ENCODE data around the gene DYSF.

Gene DYSF

DNA sequence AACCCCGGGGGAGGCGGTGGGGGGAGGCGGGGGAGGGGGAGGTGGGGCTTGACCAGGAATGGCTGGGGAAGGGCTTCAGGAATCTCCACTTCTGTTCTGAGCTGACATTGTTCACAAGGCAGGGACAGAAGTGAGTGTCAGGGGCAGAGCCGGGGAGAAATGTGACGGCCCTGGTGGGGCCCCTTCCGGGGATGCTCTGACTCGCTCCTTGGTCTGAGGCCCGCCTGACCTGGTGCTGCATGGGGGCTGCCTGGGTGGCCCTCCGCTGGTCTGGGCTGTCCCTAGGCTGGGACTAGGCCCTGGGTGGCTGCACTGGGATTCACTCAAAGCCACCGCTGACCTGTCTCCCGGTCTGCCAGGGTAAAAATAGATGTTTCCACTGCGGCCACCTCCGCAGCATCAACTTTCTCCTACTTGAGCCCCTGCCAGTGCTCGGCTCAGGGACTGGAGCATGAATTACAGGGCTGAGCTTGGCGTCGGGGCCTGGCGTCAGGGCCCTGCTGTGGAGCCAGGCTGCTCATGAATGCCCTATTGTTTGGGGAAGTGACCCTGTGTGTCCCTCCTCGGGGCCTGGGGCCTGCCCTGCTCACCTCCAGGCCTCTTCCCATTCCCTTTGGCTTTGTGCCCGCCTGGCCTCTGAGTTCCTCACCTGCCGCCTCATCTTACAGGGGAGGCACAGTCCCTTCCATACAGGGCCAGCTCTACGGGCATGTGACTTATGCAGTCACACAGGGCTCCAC, 247.5 kb downstream of the DYSF start:
- ATAC-seq: no peak

DNA sequence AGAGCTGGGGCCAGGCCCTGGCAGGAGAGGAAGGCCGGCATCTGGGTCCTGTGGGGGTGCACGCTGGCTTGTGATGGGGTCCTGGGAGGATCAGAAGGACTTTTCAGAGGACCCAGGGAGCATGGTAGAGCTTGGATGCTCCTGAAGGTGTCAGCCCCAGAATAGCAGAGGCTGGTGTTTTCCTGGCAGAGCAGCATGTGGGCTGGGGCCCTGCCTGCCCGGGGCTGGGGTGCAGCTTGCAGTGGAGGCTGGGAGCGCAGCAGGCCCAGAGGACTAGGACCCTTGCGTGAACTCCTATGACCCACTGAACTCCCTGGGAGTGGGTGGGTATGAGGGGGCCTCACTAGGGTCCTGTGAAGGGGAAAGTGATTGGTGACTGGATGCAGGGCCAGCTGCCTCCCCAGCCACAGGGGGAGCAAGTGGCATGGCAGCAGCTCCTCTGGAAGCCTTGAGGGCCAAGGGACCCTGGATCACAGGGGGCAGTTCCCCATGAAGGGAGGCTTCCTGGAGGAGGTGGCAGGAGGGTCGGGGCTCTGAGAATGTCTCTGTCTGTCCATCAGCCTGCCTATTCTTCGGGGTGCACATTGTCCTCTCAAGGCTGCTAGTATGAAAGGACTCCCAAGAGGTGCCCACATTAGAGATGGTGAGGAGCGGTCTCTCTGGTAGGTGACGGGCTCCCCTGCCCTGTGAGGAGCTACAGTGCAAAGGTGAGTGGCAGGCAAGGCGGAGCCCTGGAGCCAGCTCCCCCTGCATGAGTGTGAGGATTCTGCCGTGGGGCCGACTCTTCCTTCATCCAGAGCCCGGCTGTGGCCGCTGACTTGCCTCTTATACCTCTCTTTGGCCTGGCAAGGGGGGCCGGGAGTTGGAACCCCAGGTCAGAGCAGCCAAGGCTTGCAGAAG, 249.0 kb downstream of the DYSF start:
- Mint-ChIP-seq H3K27me3 (peaks cover 23% of the 10 kb centered on the region), H3K27ac (no peak overlapping the region), H3K36me3 (no peaks in the 10 kb centered on the region), H3K4me1 (no peaks in the 10 kb centered on the region), H3K4me3 (no peak overlapping the region), H3K9me3 (no peaks in the 10 kb centered on the region)
- no peak for ATAC-seq

More for the DNA sequence above, 247.5 kb downstream of the DYSF start:
- Mint-ChIP-seq H3K36me3 (no peaks in the 10 kb centered on the region), H3K4me3 (no peak overlapping the region), H3K27me3 (peaks cover 23% of the 10 kb centered on the region), H3K27ac (no peak overlapping the region), H3K4me1 (no peaks in the 10 kb centered on the region), H3K9me3 (no peaks in the 10 kb centered on the region)

DNA sequence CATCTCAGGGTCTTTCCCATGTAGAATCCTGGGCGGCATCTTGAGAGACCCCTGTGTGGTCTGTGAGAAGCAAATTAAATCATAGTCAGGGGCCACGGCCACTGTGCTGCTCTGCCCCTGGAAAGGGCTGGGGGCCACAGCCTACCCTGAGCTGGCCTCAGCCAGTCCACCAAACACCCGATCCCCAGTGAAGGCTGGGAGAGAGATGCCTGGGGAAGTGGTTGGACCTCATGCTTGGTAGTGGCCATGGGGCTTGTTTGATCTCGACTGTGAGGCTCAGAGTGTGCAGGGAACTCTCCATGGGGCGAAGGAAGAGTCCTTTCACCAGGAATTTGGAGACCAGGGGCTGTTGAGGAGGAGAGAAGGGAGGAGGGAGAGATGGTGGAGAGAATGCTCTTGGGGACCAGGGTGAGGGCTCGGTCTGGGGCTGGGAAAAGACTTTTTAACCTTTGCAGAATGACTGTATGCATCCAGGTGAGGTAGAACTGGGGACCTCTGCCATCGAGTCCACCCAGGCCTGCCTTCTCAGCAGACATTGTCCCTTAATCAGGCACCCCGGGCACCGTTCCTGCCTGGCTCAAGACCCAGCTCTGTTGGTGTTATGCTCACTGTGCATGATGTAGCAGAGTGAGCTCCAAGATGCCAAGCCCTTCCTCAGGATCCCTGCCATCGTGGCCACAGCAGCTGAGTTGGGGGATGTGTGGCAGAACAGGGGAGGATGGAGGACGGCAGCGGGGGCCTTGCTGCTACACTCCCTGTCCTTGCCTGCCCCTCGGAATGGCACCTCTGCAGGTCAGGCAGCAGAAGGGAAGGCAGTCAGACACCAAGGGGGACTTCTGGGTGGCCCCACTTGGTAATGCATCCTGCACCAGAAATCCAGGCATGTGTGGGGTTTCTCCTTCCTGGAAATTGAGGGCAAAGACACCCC, 249.9 kb downstream of the DYSF start:
- H3K27ac Mint-ChIP-seq: no peak overlapping the region
- no peak for ATAC-seq
- no peaks in the 10 kb centered on the region for H3K9me3 Mint-ChIP-seq
- H3K27me3 Mint-ChIP-seq: peaks cover 23% of the 10 kb centered on the region
- no peaks in the 10 kb centered on the region for H3K4me1 Mint-ChIP-seq
- H3K4me3 Mint-ChIP-seq: no peak overlapping the region
- no peaks in the 10 kb centered on the region for H3K36me3 Mint-ChIP-seq

DNA sequence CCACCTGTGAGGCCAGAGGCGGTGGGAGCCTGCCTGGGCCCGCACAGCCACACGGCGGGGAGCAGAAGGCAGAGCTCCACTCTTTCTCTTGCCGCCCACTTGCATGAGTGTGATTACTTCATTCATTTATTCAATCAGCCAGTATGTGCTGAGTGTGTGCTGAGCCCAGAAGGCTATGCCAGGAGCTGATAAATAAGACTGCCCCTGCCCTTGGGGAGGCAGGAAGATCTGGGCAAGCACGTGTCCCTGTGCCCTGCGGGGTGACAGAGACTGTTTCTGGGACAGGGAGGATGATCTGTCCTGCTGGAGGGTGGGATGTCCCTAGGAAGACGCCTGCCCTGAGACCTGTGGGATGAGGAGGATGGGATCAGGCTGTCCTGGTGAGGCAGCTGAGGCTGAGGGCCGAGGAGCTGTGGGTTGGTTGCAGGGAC, 250.8 kb downstream of the DYSF start:
- H3K27me3 Mint-ChIP-seq: peaks cover 23% of the 10 kb centered on the region
- no peaks in the 10 kb centered on the region for H3K36me3 Mint-ChIP-seq
- H3K4me3 Mint-ChIP-seq: no peak overlapping the region
- no peak overlapping the region for H3K27ac Mint-ChIP-seq
- no peak for ATAC-seq
- H3K9me3 Mint-ChIP-seq: no peaks in the 10 kb centered on the region
- no peaks in the 10 kb centered on the region for H3K4me1 Mint-ChIP-seq

DNA sequence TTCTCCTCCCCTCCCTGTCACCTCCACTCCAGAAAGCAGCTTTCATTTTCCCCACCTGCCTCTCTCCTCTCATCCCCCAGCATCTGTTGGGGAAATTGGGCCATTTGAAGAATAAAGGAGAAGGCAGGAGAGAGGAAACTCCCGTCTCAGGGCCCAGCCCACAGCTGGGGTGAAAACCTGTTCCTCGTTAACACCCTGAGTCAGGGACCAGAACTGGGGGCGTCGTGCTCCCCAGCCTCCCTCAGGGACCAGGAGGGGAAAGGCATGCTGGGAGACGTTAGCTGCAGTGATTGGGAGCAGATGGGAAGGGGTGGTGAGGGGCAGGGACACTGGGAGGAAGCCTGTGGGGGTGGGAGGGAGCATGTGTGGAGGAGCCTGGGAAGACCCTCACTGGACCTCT, 251.3 kb downstream of the DYSF start:
- Mint-ChIP-seq H3K27ac (no peak overlapping the region), H3K27me3 (peaks cover 23% of the 10 kb centered on the region), H3K9me3 (no peaks in the 10 kb centered on the region), H3K36me3 (no peaks in the 10 kb centered on the region), H3K4me1 (no peaks in the 10 kb centered on the region), H3K4me3 (no peak overlapping the region)
- ATAC-seq: no peak

DNA sequence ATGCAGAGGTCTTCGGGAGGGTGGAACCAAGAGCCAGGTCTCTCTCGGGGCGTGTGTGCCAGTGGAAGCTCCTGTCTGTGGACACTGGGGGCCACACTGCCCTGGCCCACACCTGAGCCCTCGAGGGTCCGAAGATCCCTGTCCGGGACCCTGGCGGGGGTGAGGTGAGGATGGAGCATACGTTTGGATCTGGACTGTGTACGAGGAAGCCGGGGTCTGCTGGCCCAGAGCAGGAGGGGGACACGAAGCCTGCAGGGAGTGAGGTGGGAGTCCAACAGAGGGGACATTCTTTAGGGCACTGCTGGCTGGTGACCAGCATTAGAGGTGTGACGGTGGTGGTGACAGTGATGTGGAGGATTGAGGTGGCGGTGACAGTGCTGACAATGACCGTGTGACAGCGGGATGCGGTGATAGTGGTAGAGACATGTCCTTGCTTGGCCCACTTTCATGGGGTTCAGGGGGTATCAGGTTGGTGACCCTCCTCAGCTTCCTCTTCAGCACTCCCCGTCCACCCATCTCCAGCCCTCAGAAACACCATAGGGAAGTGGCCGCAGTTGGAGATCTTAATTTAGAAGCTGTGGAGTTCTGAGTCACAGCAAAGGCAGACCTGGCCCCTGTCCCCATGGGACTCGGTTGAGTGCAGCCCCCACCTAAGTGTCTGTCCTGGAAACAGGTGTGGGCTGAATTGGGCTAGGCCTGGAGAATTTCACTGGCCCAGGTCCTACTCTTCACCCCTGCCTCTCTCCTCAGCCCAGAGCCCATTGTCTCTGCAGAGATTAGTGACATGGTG, 252.0 kb downstream of the DYSF start:
- Mint-ChIP-seq H3K27ac (no peak overlapping the region), H3K9me3 (no peaks in the 10 kb centered on the region), H3K4me3 (no peak overlapping the region), H3K4me1 (no peaks in the 10 kb centered on the region), H3K36me3 (no peaks in the 10 kb centered on the region), H3K27me3 (peaks cover 30% of the 10 kb centered on the region)
- peak; percentile 14 for ATAC-seq

DNA sequence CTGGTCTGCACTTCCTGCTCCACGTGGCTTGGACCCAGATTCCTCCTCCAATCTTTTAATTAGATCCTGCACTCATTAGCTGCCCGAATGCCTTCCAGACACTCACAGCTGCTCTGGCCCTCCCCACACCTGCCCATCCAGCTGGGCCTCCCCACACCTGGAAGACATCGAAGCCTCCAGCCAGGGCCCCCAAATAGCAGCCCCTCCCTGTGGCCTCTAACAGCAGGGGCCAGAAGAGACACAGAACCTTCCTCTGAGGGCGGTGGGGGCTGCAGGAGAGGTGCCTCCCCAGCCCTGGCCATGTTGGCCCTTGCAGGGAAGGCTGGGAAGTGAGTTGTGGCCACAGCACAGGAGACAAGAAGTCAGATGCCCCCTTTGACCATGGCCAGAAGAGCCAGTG, 252.8 kb downstream of the DYSF start:
- H3K4me1 Mint-ChIP-seq: no peaks in the 10 kb centered on the region
- H3K9me3 Mint-ChIP-seq: no peaks in the 10 kb centered on the region
- no peaks in the 10 kb centered on the region for H3K36me3 Mint-ChIP-seq
- no peak for ATAC-seq
- no peak overlapping the region for H3K27ac Mint-ChIP-seq
- H3K4me3 Mint-ChIP-seq: no peak overlapping the region
- H3K27me3 Mint-ChIP-seq: peaks cover 38% of the 10 kb centered on the region

DNA sequence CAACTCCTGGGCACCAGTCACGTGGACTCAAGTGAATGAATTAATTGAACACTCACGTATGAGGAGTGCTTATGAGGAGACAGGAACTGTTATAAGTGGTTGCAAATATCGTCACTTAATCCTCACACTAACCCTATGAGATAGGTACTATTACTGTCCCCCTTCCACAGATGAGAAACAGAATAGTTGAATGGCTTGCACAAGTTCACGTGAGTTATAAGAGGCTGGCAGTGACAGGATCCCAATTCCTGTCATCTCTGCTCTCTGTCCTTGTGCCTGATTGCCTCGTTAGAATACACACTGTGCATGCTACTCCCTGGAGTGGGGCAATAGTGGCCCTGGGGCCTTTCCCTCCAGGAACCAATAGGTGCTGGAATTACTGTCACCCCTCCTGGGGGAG, 253.5 kb downstream of the DYSF start:
- Mint-ChIP-seq H3K27ac (no peak overlapping the region), H3K27me3 (peaks cover 44% of the 10 kb centered on the region), H3K4me1 (no peaks in the 10 kb centered on the region), H3K4me3 (no peak overlapping the region), H3K36me3 (no peaks in the 10 kb centered on the region), H3K9me3 (no peaks in the 10 kb centered on the region)
- no peak for ATAC-seq

DNA sequence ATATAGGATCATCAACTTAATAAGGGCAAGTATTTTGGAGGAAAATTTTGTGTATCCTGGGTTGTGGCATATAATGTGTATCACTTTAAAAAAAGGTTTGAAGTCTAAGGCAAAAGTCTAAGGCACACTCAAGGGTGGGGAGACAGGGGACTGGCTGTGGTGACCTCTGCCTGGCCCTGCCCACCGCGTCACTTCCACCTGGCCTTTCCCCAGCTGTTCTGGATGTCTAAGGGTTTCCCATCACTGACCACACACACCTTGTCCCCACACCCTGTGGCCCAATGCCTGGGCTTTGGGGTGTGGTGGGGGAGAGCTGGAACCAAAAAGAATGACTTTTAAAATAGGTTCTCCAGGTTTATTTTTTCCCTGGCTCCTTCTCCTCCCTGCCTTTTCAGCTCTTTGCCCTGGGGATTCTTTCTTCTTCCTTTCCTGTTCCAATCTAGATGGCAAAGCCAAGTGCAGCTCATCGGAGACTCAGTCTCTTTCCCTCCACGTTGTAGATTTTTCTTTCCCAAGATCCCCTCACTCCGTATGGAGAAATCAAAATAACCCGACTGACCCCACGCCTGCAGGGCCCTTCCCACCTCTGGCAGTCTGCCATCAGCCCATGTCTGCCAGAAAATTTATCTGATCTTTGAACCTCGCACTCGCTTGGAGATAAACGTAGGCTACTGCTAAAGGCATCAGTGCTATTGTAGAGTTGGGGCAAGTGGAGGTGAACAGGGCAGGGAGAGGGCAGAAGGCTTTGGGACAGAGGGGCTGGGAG, 257.2 kb downstream of the DYSF start:
- Mint-ChIP-seq H3K9me3 (no peaks in the 10 kb centered on the region), H3K27me3 (peaks cover 25% of the 10 kb centered on the region), H3K27ac (no peak overlapping the region), H3K4me1 (no peaks in the 10 kb centered on the region), H3K36me3 (no peaks in the 10 kb centered on the region), H3K4me3 (no peak overlapping the region)
- no peak for ATAC-seq

DNA sequence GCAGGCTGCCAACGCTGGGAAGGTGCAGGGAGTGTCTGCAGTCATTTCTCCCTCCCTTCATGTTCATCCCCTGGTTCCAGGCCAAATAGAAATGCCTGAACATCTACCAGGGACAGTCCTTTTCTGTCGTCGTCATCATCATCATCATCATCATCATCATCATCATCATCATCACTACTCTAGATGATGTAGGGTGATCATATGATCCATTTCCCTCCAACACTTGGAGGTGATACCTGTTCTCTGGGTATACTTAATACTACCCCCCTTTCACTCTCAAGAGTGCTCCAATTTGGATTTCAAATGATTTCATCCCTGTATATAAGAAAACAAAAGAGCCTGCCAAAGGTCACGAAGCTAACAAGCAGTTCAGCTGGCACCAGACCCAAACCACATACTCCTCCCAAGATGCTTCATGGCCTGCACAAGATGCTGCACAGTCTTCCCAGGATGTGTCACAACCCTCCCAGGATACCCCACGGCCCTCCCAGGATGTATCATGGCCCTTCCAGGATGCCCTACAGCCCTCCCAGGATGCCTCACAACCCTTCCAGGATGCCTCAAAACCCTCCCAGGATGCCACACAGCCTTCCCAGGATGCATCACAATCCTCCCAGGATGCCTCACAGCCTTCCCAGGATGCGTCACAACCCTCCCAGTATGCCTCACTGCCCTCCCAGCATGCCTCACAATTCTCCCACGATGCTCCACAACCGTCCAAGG, 257.9 kb downstream of the DYSF start:
- H3K27me3 Mint-ChIP-seq: peaks cover 25% of the 10 kb centered on the region
- H3K4me3 Mint-ChIP-seq: no peak overlapping the region
- ATAC-seq: no peak
- no peak overlapping the region for H3K27ac Mint-ChIP-seq
- no peaks in the 10 kb centered on the region for H3K36me3 Mint-ChIP-seq
- no peaks in the 10 kb centered on the region for H3K9me3 Mint-ChIP-seq
- H3K4me1 Mint-ChIP-seq: no peaks in the 10 kb centered on the region

DNA sequence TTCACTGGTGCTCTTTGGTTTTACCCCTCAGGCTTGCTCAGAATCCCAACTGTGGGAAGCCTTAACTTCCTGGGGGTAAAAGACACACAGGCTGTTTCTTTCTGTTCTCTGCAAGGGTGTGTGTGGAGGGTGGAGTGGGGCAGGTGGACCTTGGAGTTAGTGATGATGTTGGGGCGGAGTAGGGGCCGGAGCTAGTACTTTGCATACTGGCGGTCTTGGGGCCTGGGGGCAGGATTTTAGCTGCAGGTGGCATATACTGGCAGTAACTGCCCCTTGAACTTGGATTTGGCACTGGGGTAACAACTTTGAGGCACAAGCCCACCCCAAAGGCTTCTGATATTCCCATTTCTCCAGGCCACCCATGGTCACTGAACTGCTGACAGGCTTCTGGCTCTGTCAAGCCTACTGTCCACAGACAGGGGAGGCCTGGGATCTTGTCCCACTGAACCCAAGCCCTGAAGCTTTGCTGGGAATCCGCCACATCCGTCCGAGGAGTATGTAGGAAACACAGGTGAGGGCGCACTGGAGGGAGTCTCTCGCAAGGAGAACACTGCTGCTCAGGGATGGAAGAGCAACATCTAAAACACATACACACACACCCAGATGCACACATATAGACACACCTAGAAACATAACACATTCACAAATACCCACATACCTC, 258.9 kb downstream of the DYSF start:
- no peak for ATAC-seq
- Mint-ChIP-seq H3K4me1 (no peaks in the 10 kb centered on the region), H3K36me3 (no peaks in the 10 kb centered on the region), H3K4me3 (no peak overlapping the region), H3K27me3 (peaks cover 25% of the 10 kb centered on the region), H3K27ac (no peak overlapping the region), H3K9me3 (no peaks in the 10 kb centered on the region)

DNA sequence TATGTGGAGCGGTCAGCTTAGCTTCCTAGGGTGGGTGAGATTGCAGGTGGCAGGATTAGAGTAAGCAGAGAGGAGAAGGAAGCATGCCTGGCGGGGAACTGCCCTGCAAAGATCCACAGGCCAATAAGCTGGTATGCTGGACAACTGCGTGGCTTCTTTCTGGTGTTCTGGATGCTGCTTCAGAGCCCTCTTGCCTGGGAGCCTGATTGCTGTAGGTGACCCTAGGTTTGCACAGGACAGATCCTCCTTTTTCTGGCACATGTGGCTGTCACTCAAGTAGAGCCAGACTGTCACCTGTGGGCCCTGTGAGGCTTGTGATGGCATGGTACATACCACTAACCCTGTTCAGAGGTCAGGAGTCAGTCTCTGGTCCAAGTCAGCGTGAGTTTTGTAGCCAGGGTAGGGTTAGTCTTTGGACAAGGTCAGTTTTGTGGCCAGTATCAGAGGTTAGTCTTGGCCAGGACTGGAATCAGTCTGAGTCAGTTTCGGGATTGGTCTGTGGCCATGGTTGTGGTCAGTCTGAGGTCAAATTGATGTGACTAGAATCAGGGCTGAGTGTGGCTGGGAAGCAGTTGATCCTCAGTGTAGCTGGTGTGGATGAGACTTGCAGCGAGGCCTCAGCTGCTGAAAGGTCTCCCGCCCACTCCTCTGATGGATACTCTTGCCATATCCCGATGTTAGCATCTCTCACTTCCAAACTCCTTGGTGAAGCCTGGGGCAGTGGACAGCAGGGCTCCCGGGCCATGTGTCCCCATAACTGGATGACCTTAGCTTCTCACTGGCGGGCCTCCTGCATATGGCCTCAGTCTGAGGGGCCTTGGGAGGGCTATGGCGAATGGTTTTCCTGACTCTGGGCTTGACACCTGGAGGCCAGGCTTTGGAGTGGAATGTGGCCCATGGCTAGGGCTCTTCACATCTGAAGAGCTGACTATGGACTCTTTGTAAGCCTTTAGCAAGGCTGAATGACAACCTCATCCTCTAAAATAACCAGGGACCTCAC, 260.5 kb downstream of the DYSF start:
- Mint-ChIP-seq H3K27ac (no peak overlapping the region), H3K9me3 (no peaks in the 10 kb centered on the region), H3K27me3 (peaks cover 25% of the 10 kb centered on the region), H3K4me1 (no peaks in the 10 kb centered on the region), H3K4me3 (no peak overlapping the region), H3K36me3 (no peaks in the 10 kb centered on the region)
- no peak for ATAC-seq

All from stimulated activated memory B cell treated with anti-CD40 and anti-IgM and Interleukin-4, amounts not matched to agents 10 μg/mL and 1 μg/mL and 100 μg/mL, for 72 hours (primary cell).